NCI-H226 (cell line): ENCODE data around the gene SORCS2.
"Not testable (repeated sequence)": the region's sequence is repeated elsewhere in the genome, so short reads cannot be mapped to it uniquely, and the experiment has no call there.

Experiments
- DNase-seq: peaks from one replicate; pipeline ENCODE4 v3.0.0-alpha.2; 2015

Gene SORCS2

DNA sequence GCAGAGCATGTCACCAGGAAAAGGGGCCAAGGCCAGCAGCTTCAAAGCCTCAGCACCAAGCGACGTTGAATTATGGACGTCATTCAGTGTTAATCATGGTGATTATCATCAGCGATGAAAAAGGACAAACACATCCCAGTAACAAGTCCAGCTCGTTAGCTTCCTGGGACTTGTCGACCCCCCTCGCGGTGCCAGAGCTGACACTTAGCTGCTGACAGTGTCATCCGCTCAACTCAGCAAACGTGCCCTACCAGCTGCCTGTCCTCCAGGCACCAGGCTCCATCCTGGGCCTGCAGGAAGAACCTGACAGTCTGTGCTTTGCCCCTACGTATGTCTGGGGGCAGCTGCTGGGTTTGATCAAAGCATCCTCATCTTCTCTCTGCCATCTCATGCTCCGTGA is 379.4 kb downstream of the SORCS2 start:
- no peak for DNase-seq

DNA sequence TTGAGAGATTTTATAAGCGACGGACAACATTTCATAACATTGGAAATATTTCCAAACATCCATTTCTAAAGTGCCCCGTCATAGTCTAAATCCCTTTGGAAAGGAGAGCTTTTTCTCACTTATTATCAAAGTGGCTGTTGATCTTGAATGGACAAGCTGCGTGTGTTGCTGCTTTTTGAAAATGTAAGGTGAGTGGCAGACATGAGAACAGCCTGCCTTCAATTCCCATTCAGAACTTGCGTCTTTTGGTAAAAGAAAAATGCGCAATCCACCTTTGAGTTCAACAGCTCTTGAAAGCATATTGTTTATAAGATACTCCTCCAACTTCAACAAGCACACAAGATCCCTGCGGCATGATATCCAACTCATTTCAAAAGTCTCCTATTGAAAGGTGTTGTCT is 380.6 kb downstream of the SORCS2 start:
- no peak for DNase-seq

DNA sequence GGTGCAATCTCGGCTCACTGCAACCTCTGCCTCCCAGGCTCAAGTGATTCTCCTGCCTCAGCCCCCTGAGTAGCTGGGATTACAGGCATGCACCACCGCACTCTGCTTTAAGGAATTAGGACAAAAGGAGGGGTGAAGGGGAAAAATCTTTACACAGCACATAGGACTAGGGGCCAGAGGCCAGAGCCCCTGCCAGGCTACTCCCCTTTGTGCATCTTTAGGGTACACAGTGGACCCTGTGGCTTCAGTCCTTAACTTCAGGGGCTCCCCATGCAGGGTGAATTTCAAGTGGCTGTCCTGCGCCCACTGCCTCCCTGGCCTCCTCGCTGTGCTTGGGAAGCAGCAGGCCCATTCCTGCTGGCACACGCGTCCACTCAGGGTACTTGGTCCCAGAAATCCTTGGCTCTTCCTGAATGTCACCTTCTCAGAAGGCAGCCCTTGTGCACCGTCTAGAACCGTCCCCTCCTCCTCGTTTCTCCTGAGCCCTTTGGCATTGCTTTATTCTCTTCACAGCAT is 381.3 kb downstream of the SORCS2 start:
- DNase-seq = no peak

DNA sequence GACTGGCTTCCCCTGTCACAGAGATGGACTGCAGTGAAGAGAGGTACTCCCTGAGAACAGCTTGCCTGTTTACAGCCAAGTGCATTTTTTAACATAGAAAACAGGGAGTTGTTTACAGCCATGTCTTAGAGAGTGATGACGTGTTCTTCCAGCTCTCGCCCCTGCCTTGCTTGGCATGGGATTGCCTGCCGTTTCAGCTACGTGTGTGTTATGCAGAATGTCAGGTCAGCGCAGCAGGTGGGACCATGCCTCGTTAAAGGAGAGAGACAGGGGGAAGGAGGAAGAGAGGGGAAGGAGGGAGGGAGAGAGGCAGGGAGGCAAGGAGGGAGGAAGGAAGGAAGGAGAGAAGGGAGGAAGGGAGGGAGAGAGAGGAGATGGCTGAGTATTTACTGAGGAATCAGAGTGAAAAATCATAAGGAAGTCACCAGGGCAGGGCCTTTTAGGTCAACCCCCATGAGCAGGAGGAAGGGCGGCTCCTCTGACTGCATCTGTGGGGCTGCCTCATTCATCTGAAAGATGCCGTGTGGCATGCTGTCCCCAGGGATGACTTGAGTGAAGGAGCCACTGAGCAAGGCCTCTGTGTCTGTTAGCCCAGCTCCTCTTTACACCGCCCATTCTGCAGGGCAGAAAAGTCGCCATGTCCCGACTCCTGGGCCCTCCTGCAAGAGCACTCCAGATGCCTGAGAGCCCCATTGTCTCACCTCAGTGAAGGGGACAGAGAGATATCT is 382.1 kb downstream of the SORCS2 start:
- DNase-seq = no peak

DNA sequence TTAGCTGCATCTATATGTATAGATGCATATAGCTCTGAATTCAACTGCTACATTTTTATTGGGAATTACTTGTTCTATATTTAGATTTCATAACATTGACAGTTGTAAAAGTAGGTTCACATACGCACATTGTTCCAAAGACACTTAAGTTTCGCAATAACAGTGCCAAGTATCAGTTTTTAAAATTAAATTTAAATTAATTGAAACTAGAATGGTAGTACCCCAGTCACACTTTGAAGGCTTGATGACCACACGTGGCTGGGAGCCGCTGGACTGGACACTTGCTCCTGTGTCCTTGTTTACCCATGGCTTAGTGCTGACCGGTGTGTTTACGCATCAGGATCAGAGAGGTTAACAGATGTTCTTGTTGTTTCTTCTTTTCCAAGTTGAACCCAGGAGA is 383.1 kb downstream of the SORCS2 start:
- no peak for DNase-seq

DNA sequence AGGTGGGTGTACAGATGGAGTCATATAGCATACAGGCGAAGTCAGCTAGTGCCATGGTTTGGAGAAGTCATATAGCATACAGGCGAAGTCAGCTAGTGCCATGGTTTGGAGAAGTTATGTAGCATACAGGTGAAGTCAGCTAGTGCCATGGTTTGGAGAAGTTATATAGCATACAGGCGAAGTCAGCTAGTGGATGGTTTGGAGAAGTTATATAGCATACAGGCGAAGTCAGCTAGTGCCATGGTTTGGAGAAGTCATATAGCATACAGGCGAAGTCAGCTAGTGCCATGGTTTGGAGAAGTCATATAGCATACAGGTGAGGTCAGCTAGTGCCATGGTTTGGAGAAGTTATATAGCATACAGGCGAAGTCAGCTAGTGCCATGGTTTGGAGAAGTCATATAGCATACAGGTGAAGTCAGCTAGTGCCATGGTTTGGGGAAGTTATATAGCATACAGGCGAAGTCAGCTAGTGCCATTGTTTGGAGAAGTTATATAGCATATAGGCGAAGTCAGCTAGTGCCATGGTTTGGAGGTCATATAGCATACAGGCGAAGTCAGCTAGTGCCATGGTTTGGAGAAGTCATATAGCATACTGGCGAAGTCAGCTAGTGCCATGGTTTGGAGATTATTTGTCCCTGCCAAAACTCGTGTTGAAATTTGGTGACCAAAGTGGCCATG is 385.2 kb downstream of the SORCS2 start:
- not testable (repeated sequence) for DNase-seq

DNA sequence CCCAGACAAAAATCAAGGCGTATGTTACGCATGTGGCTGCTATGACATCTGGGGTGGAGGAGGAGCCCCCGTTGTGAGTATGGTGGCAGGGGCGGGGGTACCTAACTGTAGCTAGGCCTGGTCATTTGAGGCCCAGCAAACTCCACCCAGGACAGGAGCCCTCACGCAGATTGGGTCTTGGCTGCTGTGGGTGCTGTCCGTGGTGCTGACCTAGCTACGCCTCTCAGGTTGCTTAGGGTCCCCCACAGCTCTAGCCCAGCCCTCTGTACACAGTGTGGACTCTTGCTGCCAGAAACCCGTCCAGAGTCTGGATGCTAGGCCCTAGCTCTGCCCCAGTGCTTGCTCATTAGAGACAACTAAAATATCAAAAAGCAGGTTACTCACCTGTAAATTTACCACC is 389.1 kb downstream of the SORCS2 start:
- DNase-seq = peak; percentile 24

DNA sequence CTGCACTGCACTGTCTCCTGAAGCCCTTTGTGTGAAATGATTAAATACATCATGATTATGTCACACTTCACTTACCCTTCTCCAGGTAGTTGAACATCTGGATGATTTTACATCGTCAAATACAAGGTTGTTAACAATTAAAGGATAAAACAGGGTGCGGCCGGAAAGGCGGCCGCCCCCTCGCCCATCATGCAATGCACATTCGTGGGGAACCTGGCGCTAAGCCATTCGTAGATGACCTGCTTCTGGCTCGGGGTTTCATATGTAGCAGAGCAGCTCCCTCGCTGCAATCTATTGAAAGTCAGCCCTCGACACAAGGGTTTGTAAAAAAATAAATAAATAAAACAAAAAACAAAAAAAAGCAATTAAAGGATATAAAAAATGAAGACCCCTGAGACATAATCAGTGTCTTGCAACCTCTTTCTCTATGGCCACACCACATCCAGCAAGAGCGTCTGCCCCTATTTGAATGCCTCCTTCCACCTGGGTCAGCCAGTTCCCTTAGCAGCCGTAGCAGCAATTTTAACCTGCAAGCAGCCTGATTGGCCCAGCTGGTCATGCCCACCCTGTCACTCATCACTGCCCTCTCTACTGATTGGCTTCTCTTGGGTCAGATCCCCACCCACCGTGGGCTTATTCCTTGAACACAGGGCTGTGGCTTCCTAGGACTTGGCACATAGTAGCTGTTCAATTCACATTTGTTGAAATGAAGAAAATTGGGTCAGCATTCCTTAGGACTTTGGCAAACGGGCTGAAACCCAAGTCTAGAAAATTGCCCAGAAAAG is 390.2 kb downstream of the SORCS2 start:
- DNase-seq = no peak

DNA sequence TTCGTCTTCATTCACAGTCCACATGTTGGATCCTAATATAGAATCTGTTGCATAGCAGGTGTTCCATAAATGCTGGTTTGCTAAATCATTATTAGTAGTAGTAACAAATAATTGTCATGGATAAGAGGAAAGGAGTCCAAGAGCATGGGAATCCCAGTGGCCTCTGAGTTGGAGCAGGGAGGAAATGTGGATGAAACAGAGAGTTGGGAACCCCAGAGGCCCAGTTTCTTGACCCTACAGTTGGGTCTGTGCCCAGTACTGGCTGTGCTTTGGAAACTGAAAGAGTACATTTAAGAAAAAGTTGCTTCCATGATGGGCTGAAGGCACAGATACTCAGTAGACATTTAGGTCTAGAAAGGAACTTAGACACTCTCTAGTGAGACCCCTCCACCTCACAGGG is 391.8 kb downstream of the SORCS2 start:
- no peak for DNase-seq

DNA sequence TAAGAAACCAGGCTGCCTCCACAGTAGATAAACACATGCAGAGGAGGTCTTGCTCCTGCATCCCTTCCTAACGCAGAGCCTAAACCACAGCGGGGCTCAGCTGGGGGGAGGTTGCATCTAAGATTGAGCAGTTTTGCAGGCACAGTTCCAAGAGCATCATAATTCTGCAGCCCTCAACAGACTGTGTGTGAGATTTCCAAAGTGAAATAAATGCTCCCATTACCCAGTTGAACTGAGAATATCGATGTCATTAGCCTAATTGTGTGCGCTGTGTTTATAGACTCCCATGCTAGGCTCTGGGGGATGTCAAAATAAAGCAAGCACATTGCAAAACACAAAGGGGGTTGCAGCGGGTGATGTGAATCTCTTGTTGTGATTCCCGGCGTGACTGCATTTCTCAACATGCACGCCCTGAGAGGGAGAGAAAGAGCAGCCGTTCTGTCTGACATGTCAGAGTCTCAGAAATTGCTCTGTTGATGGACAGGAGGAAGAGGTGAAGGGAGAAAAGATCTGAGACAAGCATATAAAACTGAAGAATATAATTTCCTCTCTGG is 392.3 kb downstream of the SORCS2 start:
- no peak for DNase-seq

DNA sequence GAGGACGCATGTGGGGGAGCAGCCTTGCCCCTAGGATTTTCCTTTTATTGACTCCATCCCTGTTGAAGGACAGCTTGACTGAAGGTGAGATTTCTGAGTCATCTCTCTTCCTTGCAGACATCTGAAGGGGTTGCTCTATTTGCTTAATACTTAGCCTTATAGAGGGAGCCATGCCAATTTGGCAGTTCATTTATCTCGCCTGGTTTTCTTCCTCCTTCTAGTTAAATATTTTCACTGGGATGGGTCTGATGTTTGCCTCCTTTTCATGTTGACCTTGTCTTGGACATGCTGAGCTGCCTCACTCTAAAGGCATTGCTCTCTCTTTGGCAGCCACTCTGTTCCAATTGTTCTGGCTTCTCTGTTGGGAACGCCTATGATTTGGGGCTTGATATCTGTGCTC is 393.4 kb downstream of the SORCS2 start:
- no peak for DNase-seq

DNA sequence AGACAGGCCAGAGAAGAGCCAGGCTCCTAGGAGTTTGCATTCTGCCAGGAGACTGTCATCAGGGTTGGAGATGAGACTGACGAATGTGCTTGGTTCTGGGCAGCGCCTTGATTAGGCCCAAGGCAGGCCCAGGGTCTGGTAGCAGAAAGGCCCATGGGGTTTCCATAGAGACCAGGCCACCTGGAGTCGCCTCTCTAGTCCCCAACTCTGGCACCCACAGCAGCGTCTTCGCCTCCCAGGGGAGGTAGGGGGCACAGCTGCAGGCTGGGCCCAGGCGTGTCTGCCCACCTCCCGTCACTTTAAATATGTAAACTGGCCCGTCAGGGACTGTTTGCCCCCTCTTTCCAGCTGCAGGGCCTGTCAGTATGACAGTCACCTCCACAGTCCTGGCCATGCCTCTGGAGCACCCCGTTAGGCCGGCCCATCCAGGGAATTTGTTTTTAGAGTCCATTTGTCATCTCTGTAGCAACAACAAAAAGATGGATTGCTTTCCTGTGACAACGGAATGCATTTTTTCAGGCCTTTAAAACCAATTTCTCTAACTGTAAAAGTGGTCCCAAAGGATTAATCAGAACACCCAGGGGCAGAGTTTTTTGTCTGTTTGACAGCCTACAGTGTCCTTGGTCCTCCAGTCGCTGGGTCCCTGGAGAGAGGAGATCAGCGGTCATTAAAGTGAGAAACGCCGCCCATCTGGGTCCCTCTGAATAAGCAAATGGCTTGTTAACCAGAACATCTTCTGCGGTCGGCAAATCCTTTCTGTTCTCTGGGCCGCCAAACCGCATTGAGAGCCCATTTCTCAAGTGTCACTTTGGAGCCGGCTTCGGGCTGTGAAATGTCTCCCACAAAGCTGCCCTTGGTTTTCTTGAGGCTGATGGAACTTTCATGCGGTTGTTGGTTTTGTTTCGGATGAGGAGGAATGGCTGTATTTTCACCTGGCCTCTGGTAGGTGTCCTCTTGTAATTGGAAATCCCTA is 395.4 kb downstream of the SORCS2 start:
- DNase-seq = no peak

DNA sequence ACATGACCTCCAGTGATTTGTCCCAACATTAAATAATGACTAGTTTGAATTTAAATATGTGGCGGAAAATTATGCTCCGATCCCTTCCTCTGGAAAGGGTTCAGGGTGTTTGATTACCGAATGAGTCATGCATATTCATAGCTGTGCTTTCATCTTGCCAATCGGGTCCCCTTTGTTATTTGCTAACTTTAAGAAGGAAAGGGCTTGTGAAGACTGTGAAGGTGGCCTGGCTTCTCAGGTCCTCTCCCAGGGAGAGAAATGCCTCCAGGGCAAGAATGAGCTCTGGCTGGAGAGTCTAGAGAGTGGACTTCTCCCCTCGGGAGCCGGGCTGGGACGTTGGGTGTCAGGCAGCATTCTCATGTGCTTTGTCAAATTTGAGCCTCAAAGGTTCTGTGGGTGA is 397.9 kb downstream of the SORCS2 start:
- no peak for DNase-seq

DNA sequence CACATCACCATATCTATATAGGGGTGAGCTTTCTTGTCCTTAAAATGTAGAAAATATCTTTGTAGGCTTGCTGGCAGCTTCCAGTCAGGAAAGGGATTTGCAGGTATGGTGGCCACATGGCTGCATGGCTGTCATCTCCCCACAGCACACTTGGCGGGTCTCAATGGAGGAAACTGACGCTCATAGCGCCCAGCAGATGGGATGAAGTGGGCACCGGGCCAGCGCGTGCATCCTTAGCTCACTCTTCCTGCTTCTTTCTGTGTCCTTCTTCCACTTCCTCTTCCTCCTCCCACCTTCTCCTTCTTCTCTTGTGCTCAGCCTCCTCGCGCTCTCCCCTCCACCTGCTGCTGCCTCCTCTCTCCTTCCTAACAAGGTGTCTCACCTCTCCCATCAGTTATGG is 398.6 kb downstream of the SORCS2 start:
- no peak for DNase-seq

DNA sequence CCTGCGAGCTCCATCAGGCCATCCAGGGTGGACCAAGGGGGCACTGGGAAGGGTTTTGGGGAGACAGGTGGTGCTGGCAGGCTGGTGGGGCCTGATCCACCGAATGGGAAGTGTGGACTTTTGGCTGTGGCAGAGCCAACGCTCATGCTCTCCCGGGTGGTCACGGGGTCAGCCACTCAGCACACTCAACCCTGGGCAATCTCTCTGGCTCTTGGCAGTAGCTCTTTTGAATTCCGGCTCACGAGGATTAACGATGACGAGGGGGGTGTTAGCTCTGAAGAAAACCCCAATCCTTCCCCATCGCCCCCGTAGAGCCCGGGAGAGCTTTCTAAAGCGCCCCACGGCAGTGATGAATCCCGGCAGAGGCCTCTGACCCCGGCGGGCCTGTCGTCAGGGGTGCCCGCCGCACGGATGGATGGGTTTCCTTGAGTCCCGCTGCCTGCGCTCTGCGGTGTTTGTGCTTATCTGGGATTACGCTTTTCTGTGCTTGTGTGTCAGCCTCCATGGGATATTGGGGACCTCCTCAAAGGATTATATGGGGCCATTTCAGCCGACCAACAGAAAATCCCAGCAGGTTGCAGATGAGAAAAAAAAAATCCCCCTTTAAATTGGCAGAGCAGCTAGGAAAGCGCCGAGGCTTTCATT is 399.2 kb downstream of the SORCS2 start:
- no peak for DNase-seq

DNA sequence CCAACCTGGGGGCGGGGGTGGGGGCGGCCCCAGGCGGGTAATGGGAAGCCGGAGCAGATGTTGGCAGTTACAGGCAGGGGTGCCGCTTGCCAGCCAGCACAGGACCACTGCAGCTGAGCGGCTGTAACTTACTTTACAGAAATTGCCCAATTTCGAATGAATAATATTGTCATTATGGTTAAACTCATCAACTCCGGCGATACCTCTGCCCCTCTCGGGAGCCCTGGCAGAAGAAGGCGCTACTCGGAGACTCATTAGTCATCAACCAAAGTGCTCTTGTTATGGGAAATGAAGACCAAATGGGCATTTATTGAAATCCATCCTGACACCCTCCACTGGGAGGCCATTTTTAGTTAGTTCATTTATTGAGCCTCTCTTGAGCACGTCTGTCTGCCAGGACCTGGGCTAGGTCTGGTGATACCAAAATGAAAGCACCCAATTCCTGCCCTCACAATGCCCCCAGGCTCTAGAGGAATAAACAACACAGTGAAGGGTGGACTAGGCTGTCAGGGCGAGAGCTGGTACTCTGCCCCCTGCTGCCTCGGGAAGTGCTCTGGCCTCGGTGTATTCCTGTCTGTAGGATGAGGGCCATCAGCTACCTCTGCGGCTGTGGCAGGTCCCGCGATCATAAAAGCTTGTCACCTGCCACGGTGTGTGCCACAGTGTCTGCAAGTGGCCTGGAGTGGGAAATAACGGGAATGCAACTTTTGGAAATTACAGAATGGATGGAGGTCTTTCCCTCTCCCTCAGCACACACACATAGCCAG is 401.5 kb downstream of the SORCS2 start:
- DNase-seq = no peak

DNA sequence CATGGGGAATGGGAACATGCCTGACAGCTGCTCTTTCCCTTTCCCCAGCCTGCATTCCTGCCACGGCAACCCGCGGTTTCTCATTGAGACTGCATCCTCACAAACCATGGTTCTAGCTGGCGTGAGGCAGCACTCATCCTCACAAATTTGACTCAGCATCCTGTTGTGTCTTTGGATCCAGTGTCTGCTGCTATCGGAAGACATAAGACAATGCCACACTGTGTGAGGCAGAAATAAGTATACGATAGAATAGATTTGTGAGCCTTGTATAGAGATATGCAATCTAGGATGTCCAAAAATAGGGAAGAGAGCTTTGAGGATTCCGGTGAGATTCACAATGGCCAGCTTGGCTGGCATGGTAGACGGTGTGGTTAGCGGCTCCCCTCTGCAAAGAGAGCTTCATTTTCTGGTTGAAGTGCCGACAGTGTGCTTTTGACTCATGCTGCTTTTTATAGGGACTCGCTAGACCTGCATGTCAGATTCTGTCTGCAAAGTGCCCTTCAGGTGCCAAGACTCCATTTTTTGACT is 403.7 kb downstream of the SORCS2 start:
- no peak for DNase-seq

DNA sequence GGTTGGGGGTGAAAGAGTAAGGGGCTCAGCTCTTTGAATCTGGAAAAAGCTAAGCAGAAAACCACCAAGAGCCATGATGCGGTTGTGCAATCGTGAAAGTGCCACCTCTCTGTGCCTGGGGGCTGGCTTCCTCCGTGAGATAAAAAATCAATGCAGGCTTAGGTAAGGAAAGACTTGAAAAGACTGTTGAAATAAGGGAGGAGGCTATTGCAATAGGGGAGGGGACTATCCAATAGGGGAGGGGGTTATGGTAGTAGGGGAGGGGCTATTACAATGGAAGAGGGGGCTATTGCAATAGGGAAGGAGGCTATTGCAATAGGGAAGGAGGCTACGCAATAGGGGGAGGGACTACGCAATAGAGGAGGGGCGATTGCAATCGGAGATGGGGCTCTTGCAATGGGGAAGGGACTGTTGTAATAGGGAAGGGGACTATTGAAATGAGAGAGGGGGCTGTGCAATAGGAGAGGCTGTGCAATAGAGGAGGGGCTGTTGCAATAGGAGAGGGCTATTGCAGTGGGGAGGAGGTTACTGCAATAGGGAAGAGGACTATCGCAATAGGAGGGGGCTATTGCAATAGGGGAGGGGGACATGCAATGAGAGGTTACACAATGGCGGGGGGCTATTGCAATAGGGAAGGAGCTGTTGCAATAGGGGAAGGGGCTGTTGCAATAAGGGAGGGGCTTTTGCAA is 404.7 kb downstream of the SORCS2 start:
- DNase-seq = no peak

DNA sequence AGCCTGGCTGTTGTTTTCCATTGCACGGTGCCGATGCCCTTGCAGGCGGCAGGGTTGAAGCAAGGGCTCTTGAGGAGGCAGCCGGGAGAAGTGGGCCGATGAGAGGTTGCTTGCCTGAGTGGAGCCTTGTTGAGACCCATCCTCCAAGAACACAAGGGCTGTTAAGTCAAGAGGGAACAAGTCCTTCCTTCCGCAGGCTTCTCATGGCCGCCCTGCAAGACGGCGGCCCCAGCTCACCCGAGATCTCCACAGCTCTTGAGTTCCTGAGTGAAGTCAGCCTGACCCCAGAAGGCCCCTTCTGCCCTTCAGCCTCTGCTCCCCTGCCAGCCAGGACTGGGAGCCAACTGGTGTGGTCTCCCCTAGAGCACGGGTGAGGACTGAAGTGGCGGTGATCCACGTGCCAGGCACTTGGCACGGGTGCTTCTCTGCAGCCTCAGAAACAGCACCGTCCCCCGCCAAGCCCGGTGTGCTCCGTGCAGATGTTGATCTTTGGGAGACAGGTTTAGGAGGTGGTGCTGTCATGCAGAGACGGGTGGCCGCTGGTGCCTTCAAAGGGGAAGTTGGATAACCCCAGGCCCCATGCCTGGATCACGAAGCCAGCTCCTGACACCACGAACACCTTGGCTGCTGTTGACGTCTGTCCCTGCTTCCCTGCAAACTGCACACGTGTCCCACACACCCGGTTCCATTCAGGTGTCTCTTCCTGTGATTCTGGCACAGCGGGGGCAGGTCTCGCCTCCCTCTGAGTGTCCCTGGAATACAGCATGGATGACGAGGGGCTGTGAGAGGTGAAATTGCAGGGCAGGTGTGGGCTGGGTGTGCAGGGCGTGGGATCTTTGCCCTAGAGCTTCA is 406.8 kb downstream of the SORCS2 start:
- no peak for DNase-seq
